Left cardiac atrium (tissue), 4 donors: ENCODE data around the gene NT5DC1. TPM values are rescaled to one million over a fixed set of nuclear protein-coding genes. Genes with fewer than 3 reads are reported as not detected.

Source experiments
- ATAC-seq, 2 donors: fragments of 200-7000 bp; cut with Tn5 transposase; one replicate each; pipeline ENCODE4 v1.9.1; 2020; ENCODE audit warnings: mild to moderate bottlenecking in 2 of 2, moderate library complexity in 2 of 2
- DNase-seq: peaks from one replicate; pipeline ENCODE4 v3.0.0-alpha.2; 2020
- intact Hi-C, 2 donors: fragments of 100-400 bp; cut with DNase I; formaldehyde crosslinking; loops; one replicate each; pipeline versions ENCODE4 v1.14.1 to v1.15.1; 2022 to 2023
- total RNA-seq, 2 donors: library from RNA; stranded (reverse); fragmentation: NEBNext Ultra II Directional; extraction: Animal tissue kit (Norgen Biotek cat#: 25700); gene quantifications; one replicate each; pipeline ENCODE4 v1.2.1, GENCODE V29; 2021
- donor health status: DM: no; HTN: yes; CAD: no.
- donor health status: DM: no; HTN: yes; CAD: no; lungs with severe emphysema.
- donor health status: DM: yes; HTN: yes; CAD: no.
- donor health status: Dilated cardiomyopathy.

NT5DC1 gene
- total RNA-seq, 2 donors from 2014 or later = 36.1 to 53.7 TPM

- ATAC-seq (no peak), DNase-seq (no peak)
- intact Hi-C loops = no loop called here
Observed at GRCh38 chr6:116170358-116171057, 69.9 kb downstream of the NT5DC1 start.

DNA sequence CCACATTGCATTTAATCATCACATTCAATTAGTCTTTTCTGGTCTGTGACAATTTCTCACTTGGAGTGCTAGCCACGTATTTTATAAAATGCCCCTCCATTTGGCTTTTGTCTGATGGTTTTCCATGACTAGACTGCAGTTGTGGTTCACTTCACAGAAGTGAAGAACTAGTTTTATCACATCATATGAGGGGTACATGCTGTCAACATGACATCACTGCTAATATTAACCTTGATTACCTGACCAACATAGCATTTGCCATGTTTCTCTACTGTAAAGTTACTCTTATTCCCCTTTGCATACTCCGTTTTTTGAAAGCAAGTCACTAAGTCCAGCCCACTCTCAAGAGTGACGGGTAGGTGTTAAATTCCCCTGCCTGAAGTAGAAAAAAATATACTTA, 73.3 kb downstream of the NT5DC1 start:
- DNase-seq (no peak), ATAC-seq (no peak)
- intact Hi-C loops = no loop called here

- DNase-seq = no peak
- intact Hi-C loops = no loop called here
Observed at GRCh38 chr6:116175344-116175743, 74.7 kb downstream of the NT5DC1 start.

DNA sequence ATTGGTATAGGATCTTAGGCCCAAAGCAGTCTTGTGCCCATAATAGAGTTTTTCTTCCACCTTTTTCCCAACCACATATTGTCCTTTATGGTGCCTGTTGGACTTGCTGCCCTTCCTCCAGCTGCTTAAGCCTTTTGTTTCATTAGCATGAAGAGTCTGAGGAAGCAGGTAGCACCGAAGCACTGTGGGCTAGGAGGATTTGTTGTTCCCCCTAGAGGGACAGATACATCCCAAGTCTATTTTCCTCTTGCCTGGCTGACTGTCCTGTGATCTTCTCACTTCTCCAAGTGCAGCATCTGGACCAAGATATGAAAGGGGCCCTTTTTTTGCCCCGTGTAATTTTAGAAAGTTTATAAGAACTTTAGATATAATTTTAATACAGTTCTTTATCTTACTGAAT, 75.9 kb downstream of the NT5DC1 start:
- ATAC-seq (no peak), DNase-seq (no peak)
- intact Hi-C loops = no loop called here

More at GRCh38 chr6:116175344-116175743, 74.7 kb downstream of the NT5DC1 start:
- no peak for ATAC-seq

- no peak for DNase-seq
- no peak for ATAC-seq
- intact Hi-C loops = no loop called here
Observed at GRCh38 chr6:116180375-116180774, 79.7 kb downstream of the NT5DC1 start.

DNA sequence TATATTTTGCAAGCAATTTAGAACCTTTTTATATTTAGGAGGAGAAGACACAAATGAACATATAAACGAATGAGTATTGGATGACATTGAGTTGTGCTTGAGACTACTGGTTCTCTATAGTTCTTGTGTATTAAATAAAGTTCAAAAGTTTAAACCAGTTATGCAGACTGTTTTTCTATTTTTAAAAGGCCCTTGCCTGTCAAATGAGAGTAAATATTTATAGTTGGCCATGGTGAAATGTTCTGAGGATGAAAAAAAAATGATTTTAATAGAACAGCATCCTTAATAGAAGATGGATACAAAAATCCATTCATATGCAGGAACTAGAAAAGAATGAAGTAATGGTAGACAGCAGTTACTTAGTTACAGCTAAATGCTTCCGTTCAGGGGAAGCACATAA, 88.8 kb downstream of the NT5DC1 start:
- intact Hi-C loops = no loop called here
- no peak for ATAC-seq
- no peak for DNase-seq

- peak; percentile 19 to 47 for ATAC-seq
- no peak for DNase-seq
- intact Hi-C loops = no loop called here
Observed at GRCh38 chr6:116190550-116190949, 89.9 kb downstream of the NT5DC1 start.

DNA sequence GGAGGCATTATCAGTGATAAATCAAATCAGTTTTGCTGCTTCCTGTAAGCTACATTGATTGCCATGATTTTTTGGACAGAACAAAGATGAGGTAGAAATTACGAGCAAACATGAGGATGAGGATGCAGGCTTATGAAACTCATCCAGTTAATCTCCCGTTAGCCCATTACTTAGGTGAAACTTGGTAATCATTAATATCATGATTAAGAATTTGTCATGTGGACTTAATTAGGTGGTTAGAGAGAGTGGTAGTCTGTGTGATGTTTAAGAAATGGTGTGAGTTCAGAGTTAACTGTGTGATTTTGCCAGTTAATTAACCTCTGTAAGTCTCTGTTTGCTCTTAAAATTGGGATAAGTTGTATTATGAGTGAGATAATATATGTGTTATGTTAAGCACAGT, 91.2 kb downstream of the NT5DC1 start:
- intact Hi-C loops = no loop called here
- DNase-seq (no peak), ATAC-seq (no peak)

DNA sequence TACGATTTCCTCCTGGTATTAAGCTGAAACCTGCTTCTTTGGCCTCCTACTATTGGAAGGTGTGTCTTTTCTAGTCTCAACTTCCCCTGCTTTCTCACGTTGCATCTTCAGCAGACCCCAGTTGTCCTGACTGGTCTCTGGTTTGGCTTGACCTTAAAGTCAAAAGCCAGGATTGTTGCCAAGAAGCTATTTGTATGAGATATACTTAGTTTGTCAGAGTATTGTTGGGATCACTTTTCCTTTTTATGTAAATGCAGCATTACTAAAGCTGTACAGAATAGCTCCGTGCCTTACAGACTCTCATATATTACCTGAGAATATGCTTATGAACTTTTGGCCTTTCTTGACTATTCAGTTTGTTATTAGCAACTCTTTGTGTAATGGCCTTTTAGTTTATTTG, 92.1 kb downstream of the NT5DC1 start:
- intact Hi-C loops = no loop called here
- ATAC-seq = no peak
- no peak for DNase-seq

- intact Hi-C loops = no loop called here
- ATAC-seq = no peak
Observed at GRCh38 chr6:116196841-116197240, 96.2 kb downstream of the NT5DC1 start.

DNA sequence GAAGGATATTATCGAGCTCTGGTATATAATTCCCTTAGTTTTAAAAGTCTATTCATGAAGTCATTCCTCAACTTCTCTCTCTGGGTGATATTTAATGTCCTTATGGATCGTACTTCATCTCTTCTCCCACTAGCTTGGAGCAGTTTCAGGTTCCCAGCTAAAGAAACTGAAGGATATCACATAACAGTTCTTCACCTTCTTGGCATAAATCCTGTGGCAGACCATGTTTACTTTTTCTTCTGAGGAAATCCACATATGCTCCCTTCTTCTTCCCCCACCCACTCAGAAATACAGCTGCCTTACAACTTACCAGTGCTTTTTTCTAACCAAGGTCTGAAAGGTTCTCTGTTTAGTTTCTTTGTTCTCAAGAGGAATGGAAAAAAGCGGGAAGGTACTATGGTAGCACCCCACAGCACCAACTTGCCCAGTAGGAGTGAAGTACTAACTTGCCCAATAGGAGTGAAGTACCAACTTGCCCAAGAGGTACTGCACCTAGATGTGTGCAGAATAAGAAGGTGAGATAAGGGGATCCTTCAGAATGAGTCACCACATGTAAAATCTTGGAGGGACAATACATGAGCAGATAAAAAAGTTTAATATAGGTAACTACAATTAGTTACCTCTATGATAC, 100.1 kb downstream of the NT5DC1 start:
- intact Hi-C loops = no loop called here
- DNase-seq (no peak), ATAC-seq (no peak)

More at GRCh38 chr6:116196841-116197240, 96.2 kb downstream of the NT5DC1 start:
- no peak for DNase-seq

- ATAC-seq (no peak), DNase-seq (no peak)
- intact Hi-C loops = no loop called here
Observed at GRCh38 chr6:116201538-116201937, 100.9 kb downstream of the NT5DC1 start.

- peak in 1 of 2 donors; percentile 68 for ATAC-seq
- no peak for DNase-seq
- intact Hi-C loops = no loop called here
Observed at GRCh38 chr6:116205281-116205680, 104.6 kb downstream of the NT5DC1 start.

GRCh38 chr6:116206231-116206903, 105.7 kb downstream of the NT5DC1 start:
- ATAC-seq (no peak), DNase-seq (no peak)
- intact Hi-C loops = no loop called here

- DNase-seq = no peak
- intact Hi-C loops = no loop called here
- no peak for ATAC-seq
Observed at GRCh38 chr6:116208056-116208785, 107.6 kb downstream of the NT5DC1 start.

DNA sequence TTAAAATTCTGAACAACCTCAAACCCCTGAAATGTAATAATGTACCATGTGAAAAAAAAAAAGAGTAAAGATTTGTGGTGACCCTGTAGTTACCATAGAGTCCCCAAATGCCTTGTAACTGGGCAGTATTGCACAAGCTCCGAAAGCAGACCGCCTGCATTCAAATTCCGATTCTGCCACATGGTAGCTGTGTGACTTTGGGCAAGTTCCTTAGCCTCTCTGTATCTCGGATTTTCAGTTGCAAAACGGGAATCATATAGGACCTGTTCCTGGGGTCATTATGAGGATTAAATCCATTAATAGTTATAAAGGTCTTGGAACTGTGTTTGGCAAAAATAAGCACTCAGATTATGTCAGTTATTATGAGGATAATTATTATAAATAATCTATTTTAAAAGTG, 109.7 kb downstream of the NT5DC1 start:
- ATAC-seq (no peak), DNase-seq (no peak)
- intact Hi-C loops = no loop called here

GRCh38 chr6:116210750-116211425, 110.2 kb downstream of the NT5DC1 start:
- peak; percentile 66 for DNase-seq
- intact Hi-C loops = no loop called here
- ATAC-seq = peak; percentile 77 to 94

DNA sequence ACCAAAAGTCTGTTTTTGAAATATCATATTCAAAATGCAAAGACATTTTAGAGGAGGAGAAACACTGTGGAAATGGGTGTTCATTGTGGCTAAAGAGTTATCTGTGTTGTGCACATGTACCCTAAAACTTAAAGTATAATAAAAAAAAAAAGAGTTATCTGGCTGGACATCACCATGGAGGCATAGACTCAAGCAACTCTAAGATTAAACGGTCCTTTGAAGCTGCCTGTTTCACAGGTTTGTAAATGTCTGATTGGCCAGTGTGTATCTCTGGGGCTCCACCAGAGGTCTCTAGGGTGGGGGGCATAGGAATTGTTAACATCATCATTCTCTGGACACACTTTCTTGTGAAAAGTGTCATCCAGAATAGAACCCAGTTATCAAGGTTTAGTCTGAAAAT, 114.0 kb downstream of the NT5DC1 start:
- no peak for ATAC-seq
- intact Hi-C loops = loop anchor here in 1 of 2 donors (5.0 kb wide), 1 partner anchor 318 kb away; no protein-coding TSS in a partner anchor
- DNase-seq = no peak

- DNase-seq (no peak), ATAC-seq (no peak)
- intact Hi-C loops = loop anchor here in 1 of 2 donors (5.0 kb wide), 1 partner anchor 317 kb away; no protein-coding TSS in a partner anchor
Observed at GRCh38 chr6:116215414-116215813, 114.8 kb downstream of the NT5DC1 start.
